Chondrocyte (in vitro differentiated cells): ENCODE data around the gene ARHGEF33. TPM values are rescaled to one million over a fixed set of nuclear protein-coding genes. Genes with fewer than 3 reads are reported as not detected.

Experiments
- DNase-seq: peaks from one replicate; pipeline ENCODE4 v3.0.0; 2021; ENCODE audit warnings: mixed read lengths, low spot score
- H3K27ac Mint-ChIP-seq: one replicate; pipeline ENCODE4 v1.8.0; 2021; ENCODE audit warnings: mild to moderate bottlenecking, moderate library complexity, mixed read lengths; ENCODE audit not compliant: unreplicated experiment
- H3K27me3 Mint-ChIP-seq: 2 replicates; pipeline ENCODE4 v1.8.0; 2021; ENCODE audit warnings: low read depth, mixed read lengths
- H3K36me3 Mint-ChIP-seq: 2 replicates; pipeline ENCODE4 v1.8.0; 2021; ENCODE audit warnings: low read depth, mixed read lengths
- H3K4me1 Mint-ChIP-seq: 2 replicates; pipeline ENCODE4 v1.8.0; 2021; ENCODE audit warnings: low read depth, mild to moderate bottlenecking, mixed read lengths
- H3K4me3 Mint-ChIP-seq: one replicate; pipeline ENCODE4 v1.8.0; 2021; ENCODE audit warnings: mild to moderate bottlenecking, moderate library complexity, mixed read lengths; ENCODE audit not compliant: unreplicated experiment
- H3K9me3 Mint-ChIP-seq: 2 replicates; pipeline ENCODE4 v1.8.0; 2021; ENCODE audit warnings: low read depth, mixed read lengths
- CTCF ChIP-seq: fragments of 200-600 bp; sonication (generic); IDR thresholded peaks from 2 replicates; pipeline ENCODE4 v1.5.0; 2021; ENCODE audit warnings: antibody characterized with exemption, mild to moderate bottlenecking, moderate library complexity
- long read RNA-seq: library from polyadenylated mRNA; stranded (forward); transcript quantifications from one replicate; pipeline ENCODE4 v2.0.0, GENCODE V29; 2021
- total RNA-seq: library from RNA; stranded (reverse); gene quantifications from 3 replicates; pipeline ENCODE4 v1.2.1, GENCODE V29; 2021

Gene ARHGEF33
- total RNA-seq, result 0.28 to 0.87 TPM (median 0.51 TPM) in 3 replicates
- long read RNA-seq, result 0 reads

GRCh38 chr2:38889575-38889974, at the start of gene ARHGEF33:
TSS of gene ARHGEF33 (plus strand) at chr2:38889875. CDS start at chr2:38919448, 29,573 bp downstream.
- TF ChIP-seq CTCF, result no peak
- no peak within 1 kb of the TSS for H3K4me3 Mint-ChIP-seq
- no peak within 1 kb of the TSS for H3K27ac Mint-ChIP-seq
- H3K9me3 Mint-ChIP-seq, result no peaks in the 10 kb centered on the region
- no peaks in the 10 kb centered on the region for H3K27me3 Mint-ChIP-seq
- no peaks in the 10 kb centered on the region for H3K4me1 Mint-ChIP-seq
- H3K36me3 Mint-ChIP-seq, result peaks cover 2% of the 10 kb centered on the region
- DNase-seq, result no peak

GRCh38 chr2:38850045-38850444, 39.6 kb upstream of the ARHGEF33 start:
- TF ChIP-seq CTCF, result no peak
- no peak overlapping the region for H3K4me3 Mint-ChIP-seq
- DNase-seq, result no peak
- H3K27ac Mint-ChIP-seq, result no peak overlapping the region
- no peaks in the 10 kb centered on the region for H3K27me3 Mint-ChIP-seq
- H3K36me3 Mint-ChIP-seq, result peaks cover 26% of the 10 kb centered on the region
- H3K9me3 Mint-ChIP-seq, result no peaks in the 10 kb centered on the region
- no peaks in the 10 kb centered on the region for H3K4me1 Mint-ChIP-seq

GRCh38 chr2:38856165-38856564, 33.5 kb upstream of the ARHGEF33 start:
- Mint-ChIP-seq H3K27ac (no peak overlapping the region), H3K36me3 (peaks cover 30% of the 10 kb centered on the region), H3K9me3 (peaks cover 3% of the 10 kb centered on the region), H3K27me3 (no peaks in the 10 kb centered on the region), H3K4me1 (no peaks in the 10 kb centered on the region), H3K4me3 (no peak overlapping the region)
- DNase-seq, result no peak
- TF ChIP-seq CTCF, result no peak

GRCh38 chr2:38862476-38862875, 27.2 kb upstream of the ARHGEF33 start:
- peaks cover 3% of the 10 kb centered on the region for H3K9me3 Mint-ChIP-seq
- H3K4me3 Mint-ChIP-seq, result no peak overlapping the region
- TF ChIP-seq CTCF, result no peak
- H3K4me1 Mint-ChIP-seq, result no peaks in the 10 kb centered on the region
- H3K36me3 Mint-ChIP-seq, result peaks cover 30% of the 10 kb centered on the region
- no peak for DNase-seq
- no peak overlapping the region for H3K27ac Mint-ChIP-seq
- H3K27me3 Mint-ChIP-seq, result no peaks in the 10 kb centered on the region

GRCh38 chr2:38863061-38863695, 26.5 kb upstream of the ARHGEF33 start:
- DNase-seq, result no peak
- peaks cover 30% of the 10 kb centered on the region for H3K36me3 Mint-ChIP-seq
- no peak overlapping the region for H3K4me3 Mint-ChIP-seq
- H3K27ac Mint-ChIP-seq, result no peak overlapping the region
- TF ChIP-seq CTCF, result no peak
- H3K9me3 Mint-ChIP-seq, result peaks cover 3% of the 10 kb centered on the region
- no peaks in the 10 kb centered on the region for H3K4me1 Mint-ChIP-seq
- H3K27me3 Mint-ChIP-seq, result no peaks in the 10 kb centered on the region
